C4-2B (cell line): ENCODE results near the gene IKZF1.
"Not testable (repeated sequence)": the region's sequence is repeated elsewhere in the genome, so short reads cannot be mapped to it uniquely, and the experiment has no call there.

Experiments used
- ZFX ChIP-seq: fragments of 450-650 bp; IDR thresholded peaks from 2 replicates; pipeline ENCODE4 v1.6.1; 2017
- TF ChIP-seq, protein P1 (sequence below): fragments of 450-650 bp; conservative IDR thresholded peaks from 2 replicates; pipeline ENCODE4 v1.5.1; 2017; ENCODE audit warnings: mild to moderate bottlenecking

DNA sequence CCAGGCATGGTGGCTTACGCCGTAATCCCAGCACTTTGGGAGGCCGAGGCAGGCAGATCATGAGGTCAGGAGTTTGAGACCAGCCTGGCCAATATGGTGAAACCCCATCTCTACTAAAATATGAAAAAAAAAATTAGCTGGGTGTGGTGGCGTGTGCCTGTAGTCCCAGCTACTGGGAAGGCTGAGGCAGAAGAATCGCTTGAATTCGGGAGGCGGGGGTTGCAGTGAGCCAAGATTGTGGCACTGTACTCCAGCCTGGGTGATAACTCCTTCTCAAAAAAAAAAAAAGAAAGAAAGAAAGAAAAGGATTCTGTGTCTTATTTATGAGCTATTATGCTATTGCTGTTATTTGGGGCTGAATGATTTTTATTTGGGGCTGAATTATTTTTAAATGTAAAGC lies 35.0 kb downstream of the IKZF1 start:
- TF ChIP-seq, protein P1, sequence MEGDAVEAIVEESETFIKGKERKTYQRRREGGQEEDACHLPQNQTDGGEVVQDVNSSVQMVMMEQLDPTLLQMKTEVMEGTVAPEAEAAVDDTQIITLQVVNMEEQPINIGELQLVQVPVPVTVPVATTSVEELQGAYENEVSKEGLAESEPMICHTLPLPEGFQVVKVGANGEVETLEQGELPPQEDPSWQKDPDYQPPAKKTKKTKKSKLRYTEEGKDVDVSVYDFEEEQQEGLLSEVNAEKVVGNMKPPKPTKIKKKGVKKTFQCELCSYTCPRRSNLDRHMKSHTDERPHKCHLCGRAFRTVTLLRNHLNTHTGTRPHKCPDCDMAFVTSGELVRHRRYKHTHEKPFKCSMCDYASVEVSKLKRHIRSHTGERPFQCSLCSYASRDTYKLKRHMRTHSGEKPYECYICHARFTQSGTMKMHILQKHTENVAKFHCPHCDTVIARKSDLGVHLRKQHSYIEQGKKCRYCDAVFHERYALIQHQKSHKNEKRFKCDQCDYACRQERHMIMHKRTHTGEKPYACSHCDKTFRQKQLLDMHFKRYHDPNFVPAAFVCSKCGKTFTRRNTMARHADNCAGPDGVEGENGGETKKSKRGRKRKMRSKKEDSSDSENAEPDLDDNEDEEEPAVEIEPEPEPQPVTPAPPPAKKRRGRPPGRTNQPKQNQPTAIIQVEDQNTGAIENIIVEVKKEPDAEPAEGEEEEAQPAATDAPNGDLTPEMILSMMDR, result not testable (repeated sequence)
- not testable (repeated sequence) for TF ChIP-seq ZFX
